Measurements from ENCODE around the gene DCAF8.

DNA sequence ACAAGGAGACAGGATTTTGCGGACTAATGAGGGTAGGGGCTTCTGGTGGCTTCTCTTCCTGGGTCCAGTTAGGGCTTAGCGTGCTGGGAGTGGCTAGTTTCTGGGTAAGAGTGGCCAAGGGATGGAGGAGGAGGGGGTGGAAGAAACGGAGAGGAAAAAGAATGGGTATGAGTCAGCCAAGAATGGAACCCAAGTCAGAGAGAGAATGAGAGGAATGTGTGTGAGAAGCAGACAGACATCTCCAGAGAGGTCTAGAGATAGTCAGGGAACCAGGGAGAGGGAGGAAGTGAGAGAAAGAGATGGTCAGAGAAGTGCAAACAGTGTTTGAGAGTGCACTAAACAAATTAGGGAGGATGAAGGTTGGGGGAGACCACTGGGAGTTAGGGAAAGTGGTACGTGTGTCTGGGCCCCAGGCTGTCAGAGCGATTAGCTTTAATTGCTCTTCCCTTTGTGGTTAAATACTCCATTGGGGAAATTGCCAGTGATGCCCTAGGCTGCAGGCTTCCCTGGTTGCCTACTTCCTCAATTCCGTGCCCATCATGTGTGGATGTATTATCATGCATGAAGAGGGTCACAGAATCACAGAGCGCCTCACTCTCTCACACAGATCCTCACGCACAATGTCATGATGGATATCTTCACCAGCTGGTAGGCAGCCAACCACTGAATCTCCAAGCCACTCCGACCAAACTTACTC is 55.8 kb downstream of the DCAF8 start:
- TF ChIP-seq, protein P1, sequence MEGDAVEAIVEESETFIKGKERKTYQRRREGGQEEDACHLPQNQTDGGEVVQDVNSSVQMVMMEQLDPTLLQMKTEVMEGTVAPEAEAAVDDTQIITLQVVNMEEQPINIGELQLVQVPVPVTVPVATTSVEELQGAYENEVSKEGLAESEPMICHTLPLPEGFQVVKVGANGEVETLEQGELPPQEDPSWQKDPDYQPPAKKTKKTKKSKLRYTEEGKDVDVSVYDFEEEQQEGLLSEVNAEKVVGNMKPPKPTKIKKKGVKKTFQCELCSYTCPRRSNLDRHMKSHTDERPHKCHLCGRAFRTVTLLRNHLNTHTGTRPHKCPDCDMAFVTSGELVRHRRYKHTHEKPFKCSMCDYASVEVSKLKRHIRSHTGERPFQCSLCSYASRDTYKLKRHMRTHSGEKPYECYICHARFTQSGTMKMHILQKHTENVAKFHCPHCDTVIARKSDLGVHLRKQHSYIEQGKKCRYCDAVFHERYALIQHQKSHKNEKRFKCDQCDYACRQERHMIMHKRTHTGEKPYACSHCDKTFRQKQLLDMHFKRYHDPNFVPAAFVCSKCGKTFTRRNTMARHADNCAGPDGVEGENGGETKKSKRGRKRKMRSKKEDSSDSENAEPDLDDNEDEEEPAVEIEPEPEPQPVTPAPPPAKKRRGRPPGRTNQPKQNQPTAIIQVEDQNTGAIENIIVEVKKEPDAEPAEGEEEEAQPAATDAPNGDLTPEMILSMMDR (IDR thresholded peaks at IDR 0.05) = no peak
- no peak for TF ChIP-seq EZH2 (IDR thresholded peaks at IDR 0.05; ENCODE audit: borderline replicate concordance, insufficient read depth, low read depth, low read length, poor library complexity, severe bottlenecking)
